HCT116 (cell line): ENCODE measurements around the gene NFE2L3. TPM values are rescaled to one million over a fixed set of nuclear protein-coding genes. Genes with fewer than 3 reads are reported as not detected.
"Not testable (repeated sequence)": the region's sequence is repeated elsewhere in the genome, so short reads cannot be mapped to it uniquely, and the experiment has no call there.

Experiments
- ATAC-seq: fragments of 200-7000 bp; cut with Tn5 transposase; 2 replicates; pipeline ENCODE4 v1.9.1; 2020; ENCODE audit warnings: mild to moderate bottlenecking, moderate library complexity
- BruUV-seq: library from RNA; stranded (reverse); fragments of 400-500 nt; replicated peaks from 2 replicates; lab custom pipeline; 2021; lab: Mats Ljungman, UMichigan
- CTCF ChIA-PET: fragments of 300-600 bp; sonication (Branson Sonifier 250); formaldehyde crosslinking; loops from one replicate; lab custom pipeline; 2021; ENCODE audit warnings: antibody characterized with exemption; lab: Charles Lee
- POLR2A ChIA-PET: fragments of 300-600, 350-600 bp; sonication (Branson Sonifier 250); formaldehyde crosslinking; loops from one replicate; lab custom pipeline; 2021; ENCODE audit warnings: antibody characterized with exemption; lab: Charles Lee
- RAD21 ChIA-PET, 2 experiments: fragments of 300-600 bp; sonication (Branson Sonifier 250); formaldehyde crosslinking; loops; one replicate each; lab custom pipeline; 2023; ENCODE audit warnings: low total read pairs in 2 of 2; ENCODE audit not compliant: uncharacterized antibody in 2 of 2, unreplicated experiment in 2 of 2, low non-redundant PET in 1 of 2; lab: Charles Lee
- DNase-seq: peaks from one replicate; pipeline ENCODE4 v3.0.0-alpha.2; 2010; ENCODE audit warnings: low read depth, low spot score
- H2AFZ ChIP-seq: fragments of 200-600 bp; shearing (Covaris generic), sonication (generic); 2 replicates; pipeline ENCODE4 v1.6.1; 2017; ENCODE audit warnings: low read depth, mixed run types, mixed read lengths, antibody characterized with exemption, low read length; ENCODE audit not compliant: poor library complexity, severe bottlenecking
- H3K27ac ChIP-seq: 2 replicates; pipeline ENCODE4 v1.5.1; 2012; ENCODE audit warnings: low read depth, low read length
- H3K27me3 ChIP-seq: fragments of 200-600 bp; sonication (generic); 2 replicates; pipeline ENCODE4 v1.6.1; 2016; ENCODE audit warnings: mixed run types, low read length, mixed read lengths; ENCODE audit not compliant: insufficient read depth
- H3K36me3 ChIP-seq, 2 experiments: fragments of 200-500 bp in 1 of 2; fragments of 200-600 bp in 1 of 2; sonication (Bioruptor generic) in 1 of 2; sonication (generic) in 1 of 2; 2 replicates each; pipeline versions ENCODE4 v1.5.1 to v1.6.1; 2014 to 2016; ENCODE audit warnings: low read length in 2 of 2, inconsistent platforms in 1 of 2, mixed read lengths in 1 of 2, mixed run types in 1 of 2; ENCODE audit not compliant: insufficient read depth in 2 of 2, control insufficient read depth in 1 of 2
- H3K4me1 ChIP-seq, 2 experiments: fragments of 200-600 bp in 1 of 2; sonication (generic) in 1 of 2; 2 replicates each; pipeline versions ENCODE4 v1.5.1 to v1.6.1; 2012 to 2017; ENCODE audit warnings: low read length in 2 of 2, inconsistent platforms in 1 of 2, mild to moderate bottlenecking in 1 of 2, mixed read lengths in 1 of 2, mixed run types in 1 of 2, moderate library complexity in 1 of 2; ENCODE audit not compliant: insufficient read depth in 2 of 2, control insufficient read depth in 1 of 2
- H3K4me2 ChIP-seq: fragments of 200-600 bp; sonication (generic); 2 replicates; pipeline ENCODE4 v1.6.1; 2017; ENCODE audit warnings: mixed run types, low read length, mixed read lengths
- H3K4me3 ChIP-seq, 2 experiments: fragments of 200-600 bp in 1 of 2; sonication (generic) in 1 of 2; replicated peaks in 1 of 2; 2 replicates each; pipeline ENCODE4 v1.5.1; 2011 to 2016; ENCODE audit warnings: low read length in 2 of 2, control low read depth in 1 of 2, low read depth in 1 of 2, mild to moderate bottlenecking in 1 of 2, mixed read lengths in 1 of 2, mixed run types in 1 of 2
- H3K79me2 ChIP-seq: fragments of 200-600 bp; sonication (generic); 2 replicates; pipeline ENCODE4 v1.6.1; 2017; ENCODE audit warnings: mild to moderate bottlenecking, mixed run types, low read length, moderate library complexity, mixed read lengths; ENCODE audit not compliant: insufficient read depth
- H3K9ac ChIP-seq: fragments of 200-600 bp; sonication (generic); 2 replicates; pipeline ENCODE4 v1.6.1; 2016; ENCODE audit warnings: low read length, mixed read lengths
- H3K9me2 ChIP-seq: fragments of 200-600 bp; sonication (generic), shearing (Covaris generic); 2 replicates; pipeline ENCODE4 v1.6.1; 2017; ENCODE audit warnings: mixed run types, mild to moderate bottlenecking, moderate library complexity; ENCODE audit not compliant: insufficient read depth
- H3K9me3 ChIP-seq, 2 experiments: fragments of 200-500 bp in 1 of 2; fragments of 200-600 bp in 1 of 2; sonication (Bioruptor generic) in 1 of 2; sonication (generic) in 1 of 2; 2 replicates each; pipeline ENCODE4 v1.6.1; 2014 to 2017; ENCODE audit warnings: low read length in 2 of 2, mixed read lengths in 2 of 2, inconsistent platforms in 1 of 2, low read depth in 1 of 2, mild to moderate bottlenecking in 1 of 2, mixed run types in 1 of 2, moderate library complexity in 1 of 2; ENCODE audit not compliant: control insufficient read depth in 1 of 2, insufficient read depth in 1 of 2
- H4K20me1 ChIP-seq: fragments of 200-600 bp; sonication (generic), shearing (Covaris generic); 2 replicates; pipeline ENCODE4 v1.6.1; 2017; ENCODE audit warnings: mixed run types, mild to moderate bottlenecking, moderate library complexity; ENCODE audit not compliant: insufficient read depth
- ELF1 ChIP-seq: IDR thresholded peaks from 2 replicates; pipeline ENCODE4 v1.6.1; 2012; ENCODE audit warnings: low read depth, borderline replicate concordance
- EZH2 ChIP-seq: fragments of 200-600 bp; sonication (generic); IDR thresholded peaks from 2 replicates; pipeline ENCODE4 v1.6.1; 2017; ENCODE audit warnings: antibody characterized with exemption, mixed run types
- JUND ChIP-seq: IDR thresholded peaks from 2 replicates; pipeline ENCODE4 v1.6.1; 2012
- POLR2A ChIP-seq: IDR thresholded peaks from 2 replicates; pipeline ENCODE4 v1.7.0; 2011; ENCODE audit warnings: borderline replicate concordance; ENCODE audit not compliant: insufficient read depth, insufficient read length; ENCODE audit errors: extremely low read depth
- RAD21 ChIP-seq: IDR thresholded peaks from 2 replicates; pipeline ENCODE4 v1.6.1; 2012; ENCODE audit warnings: low read depth, mild to moderate bottlenecking
- SP1 ChIP-seq: IDR thresholded peaks from 2 replicates; pipeline ENCODE4 v1.6.1; 2012; ENCODE audit warnings: low read depth
- ZFX ChIP-seq: fragments of 450-650 bp; IDR thresholded peaks from 2 replicates; pipeline ENCODE4 v1.6.1; 2017
- intact Hi-C: fragments of 100-400 bp; cut with micrococcal nuclease; formaldehyde crosslinking; loops from 2 replicates; pipeline ENCODE4 v1.10.0; 2022
- total RNA-seq: library from RNA; stranded (reverse); gene quantifications from one replicate; pipeline ENCODE4 v1.2.1, GENCODE V29; 2021; ENCODE audit not compliant: unreplicated experiment
- TF ChIP-seq, protein P1 (sequence below): IDR thresholded peaks from 2 replicates; pipeline ENCODE4 v1.6.1; 2011; ENCODE audit warnings: mild to moderate bottlenecking, low read length, moderate library complexity; ENCODE audit not compliant: insufficient replicate concordance; ENCODE audit errors: extremely low read depth
- TF ChIP-seq, protein P2 (sequence below): IDR thresholded peaks from 2 replicates; pipeline ENCODE4 v1.6.1; 2012

Gene NFE2L3
- total RNA-seq, 1 experiment from 2014 or later, result 27.0 TPM

DNA sequence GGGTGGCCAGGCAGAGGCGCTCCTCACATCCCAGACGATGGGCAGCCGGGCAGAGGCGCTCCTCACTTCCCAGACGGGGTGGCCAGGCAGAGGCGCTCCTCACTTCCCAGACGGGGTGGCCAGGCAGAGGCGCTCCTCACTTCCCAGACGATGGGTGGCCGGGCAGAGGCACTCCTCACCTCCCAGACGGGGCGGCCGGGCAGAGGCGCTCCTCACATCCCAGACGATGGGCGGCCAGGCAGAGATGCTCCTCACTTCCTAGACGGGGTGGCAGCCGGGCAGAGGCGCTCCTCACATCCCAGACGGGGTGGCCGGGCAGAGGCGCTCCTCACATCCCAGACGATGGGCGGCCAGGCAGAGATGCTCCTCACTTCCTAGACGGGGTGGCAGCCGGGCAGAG is 24.7 kb downstream of the NFE2L3 start:
- POLR2A ChIA-PET, BruUV-seq, RAD21 ChIA-PET: not testable (repeated sequence)

DNA sequence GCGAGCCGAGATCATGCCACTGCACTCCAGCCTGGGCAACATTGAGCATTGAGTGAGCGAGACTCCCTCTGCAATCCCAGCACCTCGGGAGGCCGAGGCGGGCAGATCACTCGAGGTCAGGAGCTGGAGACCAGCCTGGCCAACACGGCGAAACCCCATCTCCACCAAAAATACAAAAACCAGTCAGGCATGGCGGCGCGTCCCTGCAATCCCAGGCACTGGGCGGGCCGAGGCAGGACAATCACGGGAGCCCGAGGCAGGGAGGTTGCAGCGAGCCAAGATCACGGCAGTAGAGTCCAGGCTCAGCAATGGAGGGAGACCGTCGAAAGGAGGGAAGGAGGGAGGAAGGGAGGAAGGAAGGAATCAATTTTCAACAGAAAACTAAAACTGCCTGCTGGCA is 25.3 kb downstream of the NFE2L3 start:
- BruUV-seq, H4K20me1 ChIP-seq, ATAC-seq, POLR2A ChIA-PET, H3K36me3 ChIP-seq, H3K9ac ChIP-seq, CTCF ChIA-PET, intact Hi-C loops, DNase-seq, H3K4me3 ChIP-seq, H3K79me2 ChIP-seq, H3K4me2 ChIP-seq, H3K9me3 ChIP-seq, H3K27ac ChIP-seq, H3K9me2 ChIP-seq, H3K27me3 ChIP-seq, H3K4me1 ChIP-seq, H2AFZ ChIP-seq, RAD21 ChIA-PET: not testable (repeated sequence)

More for the DNA sequence above, 24.7 kb downstream of the NFE2L3 start:
- intact Hi-C loops, H3K4me1 ChIP-seq, H3K27ac ChIP-seq, H4K20me1 ChIP-seq, ATAC-seq, CTCF ChIA-PET, H3K9ac ChIP-seq, DNase-seq, H3K9me3 ChIP-seq, H3K9me2 ChIP-seq, H3K36me3 ChIP-seq, H3K79me2 ChIP-seq, H3K27me3 ChIP-seq, H3K4me3 ChIP-seq, H2AFZ ChIP-seq, H3K4me2 ChIP-seq: not testable (repeated sequence)

DNA sequence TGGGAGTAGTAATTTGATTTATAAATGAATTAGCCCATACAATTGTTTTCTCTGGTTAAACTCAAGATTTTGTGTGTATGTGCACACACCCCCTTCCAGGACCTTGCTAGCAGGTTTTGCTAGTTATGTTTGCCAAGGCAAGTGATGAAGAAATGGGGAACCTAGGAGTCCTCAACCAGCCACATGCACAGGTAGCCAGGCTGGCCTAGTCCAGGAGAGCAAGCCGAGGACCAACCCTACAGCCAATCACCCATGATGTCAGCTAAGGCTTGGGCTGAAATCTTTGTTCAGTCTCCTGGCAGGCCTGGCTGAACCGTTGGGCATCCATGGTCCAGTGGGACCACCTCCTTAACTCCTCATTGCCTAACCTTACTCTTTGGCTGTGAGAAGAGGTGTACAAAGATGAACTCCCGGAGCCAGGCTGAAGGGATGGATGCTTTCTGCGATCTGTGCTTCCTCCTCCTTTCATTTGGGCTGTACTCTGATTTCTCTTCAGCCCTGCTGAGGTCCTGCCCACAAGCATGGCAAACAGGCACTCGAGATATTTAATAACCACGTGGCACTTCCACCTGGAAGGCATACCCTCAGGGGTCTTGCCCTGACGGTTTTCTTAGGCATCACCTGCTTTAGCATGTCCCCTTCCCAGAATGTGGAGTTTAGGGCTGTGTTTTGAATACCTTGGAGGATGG is 26.4 kb downstream of the NFE2L3 start:
- Histone ChIP-seq H3K36me3 (no peaks in the 10 kb centered on the region), H3K27me3 (no peaks in the 10 kb centered on the region), H3K27ac (no peak overlapping the region), H3K4me2 (no peak overlapping the region), H3K9me3 (no peaks in the 10 kb centered on the region), H3K9me2 (no peaks in the 10 kb centered on the region), H3K4me1 (no peaks in the 10 kb centered on the region), H3K9ac (no peak overlapping the region), H2AFZ (no peak overlapping the region), H3K79me2 (no peaks in the 10 kb centered on the region), H4K20me1 (no peaks in the 10 kb centered on the region), H3K4me3 (no peak overlapping the region)
- TF ChIP-seq RAD21, result no peak
- TF ChIP-seq SP1, result no peak
- no peak for TF ChIP-seq JUND
- no peak for TF ChIP-seq POLR2A
- no peak for TF ChIP-seq ZFX
- TF ChIP-seq, protein P1, sequence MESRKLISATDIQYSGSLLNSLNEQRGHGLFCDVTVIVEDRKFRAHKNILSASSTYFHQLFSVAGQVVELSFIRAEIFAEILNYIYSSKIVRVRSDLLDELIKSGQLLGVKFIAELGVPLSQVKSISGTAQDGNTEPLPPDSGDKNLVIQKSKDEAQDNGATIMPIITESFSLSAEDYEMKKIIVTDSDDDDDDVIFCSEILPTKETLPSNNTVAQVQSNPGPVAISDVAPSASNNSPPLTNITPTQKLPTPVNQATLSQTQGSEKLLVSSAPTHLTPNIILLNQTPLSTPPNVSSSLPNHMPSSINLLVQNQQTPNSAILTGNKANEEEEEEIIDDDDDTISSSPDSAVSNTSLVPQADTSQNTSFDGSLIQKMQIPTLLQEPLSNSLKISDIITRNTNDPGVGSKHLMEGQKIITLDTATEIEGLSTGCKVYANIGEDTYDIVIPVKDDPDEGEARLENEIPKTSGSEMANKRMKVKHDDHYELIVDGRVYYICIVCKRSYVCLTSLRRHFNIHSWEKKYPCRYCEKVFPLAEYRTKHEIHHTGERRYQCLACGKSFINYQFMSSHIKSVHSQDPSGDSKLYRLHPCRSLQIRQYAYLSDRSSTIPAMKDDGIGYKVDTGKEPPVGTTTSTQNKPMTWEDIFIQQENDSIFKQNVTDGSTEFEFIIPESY, result no peak
- no peak for TF ChIP-seq ELF1
- TF ChIP-seq, protein P2, sequence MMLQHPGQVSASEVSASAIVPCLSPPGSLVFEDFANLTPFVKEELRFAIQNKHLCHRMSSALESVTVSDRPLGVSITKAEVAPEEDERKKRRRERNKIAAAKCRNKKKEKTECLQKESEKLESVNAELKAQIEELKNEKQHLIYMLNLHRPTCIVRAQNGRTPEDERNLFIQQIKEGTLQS, result no peak
- no peak for TF ChIP-seq EZH2
- RAD21 ChIA-PET, result no interaction called here
- CTCF ChIA-PET, result no interaction called here
- intact Hi-C loops, result no loop called here
- BruUV-seq, result no TSS peak
- ATAC-seq (no peak), DNase-seq (no peak)
- POLR2A ChIA-PET, result no interaction called here
